ENCODE results near the gene MAPKAPK2.

Gene MAPKAPK2

GRCh38 chr1:206684478-206685333 is at the start of gene MAPKAPK2:
Gene MAPKAPK2 (plus strand): TSS chr1:206684905. CDS start chr1:206685230, 325 bp downstream.
- Histone ChIP-seq H3K4me2 (ENCODE audit: low read depth, low read length, poor library complexity, severe bottlenecking) (peak within 1 kb of the TSS; percentile 89), H4K20me1 (ENCODE audit: insufficient read depth, low read length, poor library complexity, severe bottlenecking) (peaks cover 41% of the 10 kb centered on the region), H3K4me1 (ENCODE audit: insufficient read depth, low read length, poor library complexity, severe bottlenecking) (peaks cover 28% of the 10 kb centered on the region), H3K9me2 (replicated peaks; ENCODE audit: low read depth, low read length) (no peaks in the 10 kb centered on the region), H3K36me3 (ENCODE audit: insufficient read depth, low read length) (no peaks in the 10 kb centered on the region), H3K79me2 (ENCODE audit: insufficient read depth, low read length) (peaks cover 48% of the 10 kb centered on the region), H3F3A (ENCODE audit: low read depth) (no peaks in the 10 kb centered on the region), H3K9ac (ENCODE audit: low read depth, low read length, poor library complexity, severe bottlenecking) (peak within 1 kb of the TSS; percentile 81), H3K9me3 (ENCODE audit: insufficient read depth, low read depth, low read length) (no peaks in the 10 kb centered on the region), H2AFZ (ENCODE audit: low read length) (peak within 1 kb of the TSS; percentile 70), H3K27me3 (ENCODE audit: insufficient read depth, low read length, poor library complexity, severe bottlenecking) (peaks cover 3% of the 10 kb centered on the region), H3K4me3 (ENCODE audit: low read length, poor library complexity, severe bottlenecking) (peak within 1 kb of the TSS; percentile 92)
- TF ChIP-seq CTCF (conservative IDR thresholded peaks at IDR 0.05; ENCODE audit: low read length) (no peak), EZH2phosphoT487 (IDR thresholded peaks at IDR 0.05; ENCODE audit: borderline replicate concordance) (no peak)

GRCh38 chr1:206635080-206635977 is 49.4 kb upstream of the MAPKAPK2 start, which contains the start of gene DYRK3:
Gene DYRK3 (plus strand): TSS chr1:206635536. CDS start chr1:206635704, 168 bp downstream.
- Histone ChIP-seq H3K27me3 (ENCODE audit: insufficient read depth, low read length, poor library complexity, severe bottlenecking) (no peaks in the 10 kb centered on the region), H3K9me3 (ENCODE audit: insufficient read depth, low read depth, low read length) (no peaks in the 10 kb centered on the region), H3K9ac (ENCODE audit: low read depth, low read length, poor library complexity, severe bottlenecking) (peak within 1 kb of the TSS; percentile 86), H2AFZ (ENCODE audit: low read length) (peak within 1 kb of the TSS; percentile 86), H3K4me3 (ENCODE audit: low read length, poor library complexity, severe bottlenecking) (peak within 1 kb of the TSS; percentile 91), H3K36me3 (ENCODE audit: insufficient read depth, low read length) (no peaks in the 10 kb centered on the region), H3K4me1 (ENCODE audit: insufficient read depth, low read length, poor library complexity, severe bottlenecking) (peaks cover 35% of the 10 kb centered on the region), H3F3A (ENCODE audit: low read depth) (no peaks in the 10 kb centered on the region), H3K79me2 (ENCODE audit: insufficient read depth, low read length) (peaks cover 49% of the 10 kb centered on the region), H3K4me2 (ENCODE audit: low read depth, low read length, poor library complexity, severe bottlenecking) (peak within 1 kb of the TSS; percentile 89), H4K20me1 (ENCODE audit: insufficient read depth, low read length, poor library complexity, severe bottlenecking) (peaks cover 7% of the 10 kb centered on the region), H3K9me2 (replicated peaks; ENCODE audit: low read depth, low read length) (no peaks in the 10 kb centered on the region)
- no peak for TF ChIP-seq EZH2phosphoT487 (IDR thresholded peaks at IDR 0.05; ENCODE audit: borderline replicate concordance)
- TF ChIP-seq CTCF (conservative IDR thresholded peaks at IDR 0.05; ENCODE audit: low read length), result no peak

GRCh38 chr1:206635978-206636345 is 48.7 kb upstream of the MAPKAPK2 start:
- Histone ChIP-seq H3F3A (ENCODE audit: low read depth) (no peaks in the 10 kb centered on the region), H3K9me2 (replicated peaks; ENCODE audit: low read depth, low read length) (no peaks in the 10 kb centered on the region), H3K27me3 (ENCODE audit: insufficient read depth, low read length, poor library complexity, severe bottlenecking) (no peaks in the 10 kb centered on the region), H3K79me2 (ENCODE audit: insufficient read depth, low read length) (peaks cover 54% of the 10 kb centered on the region), H3K4me1 (ENCODE audit: insufficient read depth, low read length, poor library complexity, severe bottlenecking) (peaks cover 35% of the 10 kb centered on the region), H4K20me1 (ENCODE audit: insufficient read depth, low read length, poor library complexity, severe bottlenecking) (peaks cover 7% of the 10 kb centered on the region), H3K36me3 (ENCODE audit: insufficient read depth, low read length) (no peaks in the 10 kb centered on the region), H3K4me3 (ENCODE audit: low read length, poor library complexity, severe bottlenecking) (peak overlapping the region; percentile 91), H3K9me3 (ENCODE audit: insufficient read depth, low read depth, low read length) (no peaks in the 10 kb centered on the region), H2AFZ (ENCODE audit: low read length) (peak overlapping the region; percentile 86), H3K9ac (ENCODE audit: low read depth, low read length, poor library complexity, severe bottlenecking) (peak overlapping the region; percentile 86), H3K4me2 (ENCODE audit: low read depth, low read length, poor library complexity, severe bottlenecking) (peak overlapping the region; percentile 89)
- no peak for TF ChIP-seq EZH2phosphoT487 (IDR thresholded peaks at IDR 0.05; ENCODE audit: borderline replicate concordance)
- no peak for TF ChIP-seq CTCF (conservative IDR thresholded peaks at IDR 0.05; ENCODE audit: low read length)

Measured in Loucy (cell line).